ENCODE measurements around the gene PTPRN2. TPM values are rescaled to one million over a fixed set of nuclear protein-coding genes. Genes with fewer than 3 reads are reported as not detected.

PTPRN2 gene
- total RNA-seq, 1 donor from 2014 or later: 3.1 TPM

DNA sequence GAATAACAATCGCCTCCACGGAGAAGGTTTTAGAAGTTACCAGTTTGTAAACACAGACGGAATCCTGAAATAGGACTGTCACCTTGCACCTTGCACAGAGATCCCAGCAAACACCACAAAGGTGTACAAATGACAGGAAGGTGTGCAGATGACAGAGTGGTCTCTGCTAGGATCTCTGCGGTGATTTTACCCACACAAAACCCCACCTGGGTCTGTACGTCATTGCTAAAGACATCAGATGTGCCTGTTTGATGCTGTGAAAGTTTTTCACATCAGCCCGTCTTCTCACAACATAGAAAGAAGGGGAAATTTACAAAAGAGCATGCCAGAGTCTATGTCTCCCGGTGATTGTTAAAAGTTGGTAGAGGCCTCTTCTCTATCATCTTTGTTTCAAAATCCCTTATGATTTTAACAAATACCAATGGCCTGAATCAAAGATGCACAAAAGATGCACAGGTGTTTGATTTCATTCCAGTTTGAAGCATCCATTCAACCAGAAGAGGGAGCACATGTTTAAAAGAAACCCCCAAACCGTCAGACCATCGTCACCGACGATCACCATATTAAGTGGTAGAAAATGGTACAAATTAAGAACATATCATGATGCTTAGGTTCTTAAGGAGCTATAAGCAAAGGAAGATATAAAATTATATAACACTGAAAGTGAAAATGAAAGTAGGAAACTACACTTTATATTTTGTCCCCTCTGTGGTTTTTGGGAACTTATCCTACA is 576.5 kb downstream of the PTPRN2 start:
- peak; percentile 31 for DNase-seq

DNA sequence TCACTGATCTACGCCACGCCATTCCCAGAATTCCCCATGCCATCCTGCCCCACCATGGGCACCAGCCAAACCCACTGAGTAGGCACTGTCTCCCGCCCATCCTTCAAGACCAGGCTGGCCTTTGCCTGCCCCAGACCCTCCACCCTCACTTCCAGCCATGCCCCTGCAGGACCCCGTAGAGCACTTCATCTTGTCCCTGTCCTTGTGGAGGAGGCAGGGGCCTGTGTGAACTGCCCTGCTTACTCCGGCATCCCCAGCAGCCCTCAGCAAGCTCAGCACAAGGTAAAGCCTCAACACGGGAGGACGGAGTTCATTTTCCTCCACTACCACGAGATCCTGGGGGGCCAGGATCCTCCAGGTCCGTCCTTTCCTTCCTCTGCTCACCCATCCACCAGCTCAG is 577.7 kb downstream of the PTPRN2 start:
- DNase-seq: no peak

DNA sequence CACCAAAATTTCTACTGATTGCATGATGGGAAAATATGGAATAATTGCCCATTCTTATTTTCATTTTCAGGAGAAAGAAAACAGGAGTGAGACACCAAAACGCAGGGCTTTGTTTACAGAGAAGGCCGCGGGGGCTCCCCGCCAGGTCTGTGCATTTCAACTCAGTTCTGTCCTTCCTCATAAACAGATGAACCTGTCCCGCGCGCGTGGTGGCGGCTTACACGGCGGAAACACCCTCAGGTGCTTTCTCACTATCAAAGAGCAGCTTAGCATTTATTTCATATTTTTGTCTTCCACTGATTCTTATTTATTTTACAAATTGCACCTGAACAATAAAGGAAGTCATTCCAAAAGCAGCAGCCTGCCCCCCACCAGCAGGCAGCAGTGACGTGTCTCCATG is 579.4 kb downstream of the PTPRN2 start:
- DNase-seq: no peak

DNA sequence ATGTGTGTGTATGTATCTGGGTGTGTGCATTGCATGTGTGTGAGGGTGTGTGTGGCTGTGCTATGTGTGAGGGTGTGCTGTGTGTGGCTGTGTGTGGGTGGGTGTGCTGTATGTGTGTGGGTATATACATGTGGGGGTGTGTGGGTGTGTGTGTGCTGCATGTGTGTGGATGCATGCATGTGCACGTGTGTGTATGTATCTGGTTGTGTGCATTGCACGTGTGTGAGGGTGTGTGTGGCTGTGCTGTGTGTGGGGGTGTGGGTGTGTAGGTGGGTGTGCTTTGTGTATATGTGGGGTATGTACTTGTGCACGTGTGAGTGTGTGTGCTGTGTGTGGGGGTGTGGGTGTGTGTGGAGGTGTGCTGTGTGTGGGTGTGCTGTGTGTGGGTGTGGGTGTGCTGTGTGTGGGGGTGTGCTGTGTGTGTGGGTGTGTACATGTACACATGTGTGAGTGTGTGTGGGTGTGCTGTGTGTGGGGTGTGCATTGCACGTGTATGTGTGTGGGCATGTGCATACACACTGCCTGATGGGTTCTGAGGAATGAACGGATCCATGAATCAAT is 579.8 kb downstream of the PTPRN2 start:
- no peak for DNase-seq

DNA sequence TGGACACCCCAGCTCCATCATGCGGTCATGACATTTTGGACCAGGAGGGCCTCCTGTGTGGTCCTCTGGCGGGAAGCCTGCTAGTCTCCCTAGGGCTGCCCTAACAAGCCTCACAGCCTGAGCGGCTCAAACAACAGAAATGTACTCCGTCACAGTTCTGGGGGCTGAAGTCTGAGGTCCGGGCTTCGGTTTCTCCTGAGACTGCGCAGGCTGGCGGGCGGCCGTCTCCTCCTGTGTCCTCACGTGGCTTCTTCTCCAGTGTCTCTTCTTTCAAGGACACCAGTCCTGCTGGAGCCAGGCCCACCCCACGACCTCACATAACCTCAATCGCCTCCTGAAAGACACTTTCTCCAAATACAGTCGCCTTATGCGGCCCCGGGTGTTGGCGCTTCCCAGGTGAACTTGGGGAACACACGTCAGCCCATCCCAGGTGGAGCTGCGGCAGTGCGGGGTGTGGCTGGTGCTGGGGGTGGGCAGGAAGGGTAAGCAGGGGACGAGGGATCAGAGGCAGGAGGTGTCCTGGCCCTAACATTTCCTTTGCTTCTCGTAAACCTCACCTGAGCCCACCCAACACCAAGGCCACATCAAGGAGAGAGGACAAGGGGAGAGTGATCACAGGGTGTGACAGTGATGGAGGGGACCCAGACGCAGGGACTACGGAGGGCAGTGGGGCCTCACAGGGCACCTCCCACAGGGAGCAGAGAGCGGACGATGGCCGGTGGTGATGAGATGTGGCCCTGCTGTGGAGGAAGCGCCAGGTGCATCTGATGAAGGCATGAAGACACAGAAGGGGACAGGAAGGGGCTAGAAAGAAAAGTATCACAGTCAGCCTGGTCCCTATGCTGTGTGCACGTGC is 580.6 kb downstream of the PTPRN2 start:
- DNase-seq: no peak

DNA sequence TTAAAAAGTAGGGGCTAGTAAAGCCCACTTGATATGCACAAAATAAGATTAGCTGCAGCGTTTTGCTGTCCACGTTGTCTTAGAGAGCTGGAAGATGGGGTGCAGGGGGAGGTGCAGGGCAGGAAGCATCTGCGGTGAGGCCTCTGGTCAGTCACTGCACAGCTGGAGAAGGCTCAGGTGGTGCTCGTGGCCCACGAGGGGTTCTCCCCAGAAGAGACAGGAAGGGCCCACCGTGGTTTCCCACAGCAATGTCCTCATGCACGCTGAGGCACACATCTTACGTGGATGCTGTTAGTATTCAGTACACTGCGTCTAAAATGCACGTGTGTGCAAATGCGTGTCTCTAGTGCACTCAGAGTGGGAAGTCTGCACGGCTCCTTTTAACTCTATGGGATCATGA is 582.1 kb downstream of the PTPRN2 start:
- DNase-seq: no peak

DNA sequence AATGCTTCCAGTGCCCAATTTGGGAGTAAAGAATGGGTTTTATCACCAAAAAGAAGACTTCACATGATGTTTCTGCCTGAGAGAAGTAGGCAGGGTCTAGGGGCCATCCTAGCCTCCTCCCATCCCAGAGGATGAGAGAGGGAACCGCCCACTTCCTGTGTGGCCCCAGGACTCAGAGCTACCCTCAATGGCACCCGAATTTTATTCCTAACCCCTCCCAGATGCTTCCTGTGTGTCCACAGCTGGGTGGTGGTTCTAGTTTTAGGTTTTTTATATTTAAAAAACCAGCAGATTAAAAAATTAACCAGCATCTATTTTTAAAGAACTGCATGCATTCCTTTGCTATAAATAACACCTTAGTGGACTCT is 583.5 kb downstream of the PTPRN2 start:
- no peak for DNase-seq

DNA sequence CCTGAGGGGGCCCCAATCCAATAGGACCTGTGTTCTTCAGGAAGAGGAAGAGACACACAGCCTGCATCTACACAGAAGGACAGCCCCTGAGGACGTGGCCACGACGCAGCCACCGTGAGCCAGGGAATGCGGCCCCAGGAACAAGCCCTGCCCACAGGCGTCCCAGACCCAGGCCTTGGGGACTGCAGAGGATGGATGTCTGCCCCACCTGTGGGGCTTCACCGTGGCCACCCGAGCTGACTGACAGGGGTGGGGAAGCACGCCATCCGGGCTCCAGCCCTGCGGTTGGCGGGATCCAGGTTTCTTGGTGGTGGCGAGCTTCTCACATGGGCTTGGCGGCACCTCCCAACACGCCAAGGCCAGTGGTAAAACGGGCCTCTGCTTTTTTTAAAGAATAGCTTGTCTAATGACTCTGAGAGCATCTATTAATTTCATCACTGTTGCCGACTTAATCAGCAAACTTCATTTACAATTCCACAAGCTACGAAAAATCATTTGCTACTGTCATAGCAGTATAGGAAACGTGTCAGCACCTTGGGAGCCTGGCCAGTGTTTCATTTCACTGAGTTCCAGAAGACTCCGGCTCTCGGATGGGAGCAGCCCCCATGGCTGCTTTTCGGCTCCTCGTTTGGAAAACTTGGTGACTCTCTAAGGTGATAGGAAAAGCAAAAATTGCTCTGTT is 584.0 kb downstream of the PTPRN2 start:
- no peak for DNase-seq

DNA sequence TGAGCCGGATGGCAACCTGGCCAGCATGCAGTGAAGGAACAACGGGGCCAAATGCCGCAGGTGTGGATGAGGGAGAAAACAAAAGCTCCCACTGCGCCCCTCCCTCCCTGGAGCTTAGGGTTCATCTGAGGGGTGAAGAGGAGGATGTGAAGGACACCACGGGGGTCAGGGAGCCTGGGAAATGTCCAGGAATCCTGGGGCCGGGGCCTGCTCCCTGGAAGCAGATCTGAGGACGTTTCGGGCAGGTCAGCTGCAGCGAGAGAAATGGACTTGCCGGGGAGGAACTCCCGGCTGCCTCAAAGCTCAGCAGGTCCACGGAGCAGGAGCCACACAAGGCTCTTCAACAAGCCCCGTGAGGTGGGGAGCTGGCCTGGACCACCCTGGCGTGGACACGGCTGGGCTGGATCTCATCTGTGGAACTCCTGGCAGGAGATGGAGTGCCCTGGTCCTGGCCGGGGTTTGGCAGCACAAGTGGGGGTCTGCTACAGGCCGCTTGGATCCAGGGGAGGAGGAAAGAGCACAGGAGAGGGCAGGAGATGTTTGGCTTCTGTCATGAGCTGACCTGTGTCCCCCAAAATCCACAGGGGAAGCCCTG is 585.0 kb downstream of the PTPRN2 start:
- DNase-seq: no peak

DNA sequence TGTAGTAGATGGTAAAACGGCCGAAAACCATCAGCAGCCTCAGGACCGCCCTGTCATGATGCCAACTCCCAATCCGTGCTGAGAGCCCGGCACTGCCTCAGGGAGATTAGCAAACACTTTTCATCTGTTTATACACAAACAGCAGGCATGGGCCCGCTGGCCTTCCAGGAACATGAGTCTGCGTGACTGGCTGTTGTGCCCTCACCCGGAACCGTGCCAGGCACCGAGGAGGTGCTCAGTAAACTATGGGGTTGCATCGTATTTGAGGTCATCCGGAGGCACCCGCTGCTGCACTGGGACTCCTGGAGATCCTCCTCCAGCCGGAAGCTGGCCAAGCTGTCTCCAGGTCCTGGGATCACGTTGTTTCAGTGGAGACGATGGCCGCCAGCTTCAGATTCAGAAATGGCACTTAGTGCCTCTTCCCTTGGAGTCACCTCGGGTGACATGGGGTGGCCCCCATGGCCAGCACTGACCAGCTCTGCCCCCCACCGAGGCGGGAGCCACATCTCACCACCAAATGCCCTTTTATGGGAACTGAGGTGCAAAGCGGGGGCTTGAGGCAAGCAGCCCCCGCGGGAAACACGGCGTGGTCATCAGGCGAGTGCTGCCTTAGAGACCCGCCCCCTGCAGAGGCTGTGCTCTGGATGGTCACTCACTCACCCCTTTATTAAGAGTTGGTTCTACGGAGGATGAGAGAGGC is 585.9 kb downstream of the PTPRN2 start:
- DNase-seq: peak; percentile 68

DNA sequence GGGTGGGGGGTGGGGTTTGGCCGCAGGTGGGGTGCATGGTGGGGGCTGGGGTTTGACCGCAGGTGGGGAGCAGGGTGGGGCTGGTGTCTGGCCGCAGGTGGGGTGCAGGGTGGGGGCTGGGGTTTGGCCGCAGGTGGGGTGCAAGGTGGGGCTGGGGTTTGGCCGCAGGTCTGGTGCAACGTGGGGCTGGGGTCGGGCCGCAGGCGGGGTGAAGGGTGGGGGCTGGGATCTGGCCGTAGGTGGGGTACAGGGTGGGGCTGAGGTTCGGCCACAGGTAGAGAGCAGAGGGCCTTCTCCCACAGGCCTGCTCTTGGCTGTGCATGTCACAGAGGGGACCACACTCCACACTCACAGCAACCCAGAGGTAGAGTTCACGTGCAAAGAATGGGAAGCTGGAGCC is 586.6 kb downstream of the PTPRN2 start:
- no peak for DNase-seq

DNA sequence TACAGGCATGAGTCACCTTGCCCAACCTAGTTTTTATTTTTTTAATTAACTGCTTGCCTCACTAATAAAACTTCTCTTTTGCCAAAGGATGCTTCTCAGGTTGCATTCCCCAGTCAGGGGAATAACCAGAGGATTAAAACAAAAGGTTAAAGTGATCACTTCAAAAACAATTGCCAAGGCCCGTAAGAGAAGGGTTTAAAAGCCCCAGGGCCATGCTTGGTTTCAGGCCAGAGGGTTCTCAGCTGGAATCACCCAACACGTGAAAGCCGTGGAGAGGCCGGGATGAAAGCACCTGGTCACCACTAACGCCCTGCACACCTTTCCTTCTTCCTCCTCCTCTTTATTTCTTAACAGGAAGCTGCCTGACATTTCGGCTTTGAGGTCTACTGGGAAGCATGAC is 587.5 kb downstream of the PTPRN2 start:
- DNase-seq: no peak

DNA sequence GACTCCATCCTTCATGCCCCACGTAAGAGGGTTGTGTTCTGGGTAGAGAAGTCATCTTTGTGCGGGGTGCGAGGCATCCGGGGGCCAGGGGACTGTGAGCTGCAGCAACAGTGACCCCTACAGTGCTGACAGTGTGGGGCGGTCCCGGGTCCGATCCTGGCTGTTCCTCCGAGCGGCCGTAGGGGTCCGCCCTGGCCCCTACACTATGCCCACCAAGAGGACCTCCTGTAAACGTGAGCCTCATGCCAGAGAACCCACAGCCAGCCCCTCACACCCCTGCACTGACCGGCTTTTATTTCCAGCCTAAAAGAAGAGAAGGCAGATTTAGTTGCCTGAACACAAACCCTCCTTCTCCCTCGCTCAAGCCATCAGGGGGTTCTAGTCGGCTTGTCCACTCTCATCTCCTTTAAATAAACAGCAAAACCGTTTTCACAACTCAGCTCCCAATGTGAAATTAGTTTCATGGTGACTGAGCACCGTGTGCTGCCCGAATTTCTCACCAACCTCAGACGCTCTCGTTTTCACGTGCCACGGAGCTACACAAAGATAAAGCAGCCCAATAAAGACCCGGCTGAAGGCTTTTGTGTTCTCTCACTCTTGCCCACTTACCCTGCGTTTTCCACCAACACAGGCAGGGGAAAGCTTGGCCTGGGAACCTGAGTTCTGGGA is 588.6 kb downstream of the PTPRN2 start:
- DNase-seq: no peak

DNA sequence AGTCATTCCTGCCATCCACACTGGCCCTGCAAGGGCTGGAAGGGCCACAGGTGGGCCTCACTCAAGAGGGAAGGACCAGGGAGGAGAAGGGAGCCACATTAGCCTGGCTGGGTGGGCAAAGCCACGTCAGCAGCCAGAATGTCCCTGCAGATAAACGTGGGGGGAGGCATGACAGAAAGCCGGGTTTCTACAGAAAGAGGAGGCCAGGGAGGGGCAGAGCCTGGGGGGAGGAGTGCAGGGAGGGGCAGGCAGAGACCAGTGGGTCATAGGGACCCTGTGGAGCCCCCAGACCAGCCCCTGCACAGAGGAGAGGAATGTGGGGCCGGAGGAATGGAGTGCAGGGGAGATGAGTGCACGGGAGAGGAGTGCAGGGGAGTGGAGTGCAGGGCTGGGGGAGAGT is 590.2 kb downstream of the PTPRN2 start:
- DNase-seq: no peak

DNA sequence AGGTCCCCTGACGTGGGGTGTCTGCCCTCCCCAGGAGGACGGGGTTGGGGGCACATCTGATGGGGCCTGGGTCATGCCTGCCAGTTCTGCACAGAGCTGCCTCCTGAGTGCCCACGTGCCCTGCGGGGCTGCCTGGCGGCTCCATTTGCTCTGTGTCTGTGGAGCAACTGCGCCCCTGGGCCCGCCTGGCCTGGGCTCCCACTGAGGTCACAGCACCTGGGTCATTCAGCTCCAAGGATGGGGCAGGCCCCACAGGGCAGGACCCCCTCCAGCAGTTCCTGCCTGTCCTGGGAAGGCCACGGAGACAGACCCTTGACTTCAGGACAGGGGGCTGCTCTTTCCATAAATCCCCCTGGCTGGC is 590.6 kb downstream of the PTPRN2 start:
- DNase-seq: no peak

DNA sequence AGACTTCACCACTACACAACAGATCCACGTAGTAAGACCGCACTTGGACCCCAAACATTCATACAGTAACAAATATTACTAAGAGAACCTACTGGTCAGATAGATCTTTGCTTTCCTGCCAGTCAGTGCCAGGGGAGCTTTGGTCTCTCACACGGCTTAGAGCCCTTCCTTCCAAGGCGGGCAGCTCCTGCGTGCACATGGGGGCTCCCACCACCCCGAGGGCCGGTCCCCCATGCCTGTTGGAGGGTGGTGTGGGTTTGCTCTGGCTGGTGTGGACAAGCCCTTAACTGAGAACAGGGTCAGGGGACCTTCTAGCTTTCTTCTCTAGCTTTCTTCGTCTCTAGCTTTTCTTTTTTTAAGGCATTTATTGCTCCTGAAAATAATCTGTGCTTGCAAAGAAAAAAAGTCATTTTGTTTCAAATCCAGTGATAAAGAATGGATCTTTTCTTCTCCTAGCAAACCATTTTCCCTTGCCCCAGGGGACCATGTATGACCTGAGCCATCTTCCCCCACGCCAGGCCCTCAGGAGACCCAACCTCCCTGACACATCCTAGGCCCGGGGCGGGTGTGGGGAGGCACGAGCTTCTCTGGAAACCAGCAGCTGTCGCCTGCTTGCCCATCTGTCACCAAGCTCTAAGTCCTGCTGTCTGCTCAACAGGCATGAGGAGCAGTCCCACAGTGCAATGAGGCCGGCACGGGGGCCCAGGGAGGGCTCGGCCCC is 591.1 kb downstream of the PTPRN2 start:
- DNase-seq: peak; percentile 64

DNA sequence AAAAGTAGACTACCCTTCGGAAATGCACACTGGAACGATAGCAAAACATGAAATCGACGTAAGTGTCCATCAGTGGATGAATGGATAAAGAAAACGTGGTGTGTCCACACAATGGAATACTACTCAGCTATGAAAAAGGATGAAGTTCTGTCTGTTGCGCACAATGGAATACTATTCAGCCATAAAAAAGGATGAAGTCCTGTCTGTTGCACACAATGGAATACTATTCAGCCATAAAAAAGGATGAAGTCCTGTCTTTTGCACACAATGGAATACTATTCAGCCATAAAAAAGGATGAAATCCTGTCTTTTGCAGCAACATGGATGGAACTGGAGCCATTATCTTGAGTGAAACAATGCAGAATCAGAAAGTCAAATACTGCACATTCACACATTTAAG is 591.8 kb downstream of the PTPRN2 start:
- no peak for DNase-seq

DNA sequence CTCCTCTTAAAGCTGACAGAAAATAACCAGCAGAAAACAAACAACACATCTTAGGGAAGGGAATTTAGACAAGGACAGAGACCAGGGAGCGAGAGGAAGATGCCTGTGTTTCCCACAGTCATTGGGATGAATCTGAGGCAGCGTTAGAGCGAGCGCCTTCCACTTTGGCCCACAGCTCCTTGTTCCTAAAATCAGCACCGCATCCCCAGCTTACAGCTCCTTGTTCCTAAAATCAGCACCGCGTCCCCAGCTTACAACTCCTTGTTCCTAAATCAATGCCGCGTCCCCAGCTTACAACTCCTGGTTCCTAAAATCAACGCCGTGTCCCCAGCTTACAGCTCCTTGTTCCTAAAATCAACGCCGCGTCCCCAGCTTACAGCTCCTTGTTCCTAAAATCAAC is 593.3 kb downstream of the PTPRN2 start:
- no peak for DNase-seq

DNA sequence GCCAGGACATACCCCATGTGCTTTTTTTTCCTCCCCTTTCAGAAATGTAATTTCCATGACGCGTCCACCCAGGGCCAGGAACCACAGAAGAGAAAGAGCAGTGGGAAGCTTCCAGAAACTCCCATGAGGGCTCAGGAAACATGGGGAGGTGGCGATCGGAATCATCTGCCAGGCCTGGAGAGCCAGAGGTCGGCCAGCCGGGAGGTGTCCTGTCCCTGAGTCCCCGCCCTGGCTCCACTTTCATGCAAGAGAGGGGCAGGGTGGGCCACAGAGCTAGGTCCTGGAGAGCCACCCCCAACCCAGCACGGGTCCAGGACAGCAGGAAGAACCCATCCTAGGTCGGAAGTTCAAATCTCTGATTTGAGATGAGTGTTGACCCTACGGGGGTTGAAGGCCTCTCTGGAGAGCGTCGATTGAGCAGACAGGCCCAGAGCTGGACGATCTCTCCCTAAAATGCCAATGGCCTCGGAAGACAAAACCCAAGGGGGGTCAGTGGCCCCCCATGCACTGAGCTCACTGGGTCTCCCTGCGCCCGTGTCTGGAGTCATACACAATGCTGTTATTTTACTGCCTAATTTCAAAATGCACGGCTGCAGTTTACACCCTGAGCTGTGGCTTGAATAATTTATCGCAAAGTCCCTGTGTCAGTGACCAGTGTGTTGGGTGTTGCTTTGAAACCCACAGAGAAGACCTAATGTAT is 594.1 kb downstream of the PTPRN2 start:
- DNase-seq: no peak
